HCT116 (cell line): Measurements from ENCODE around the gene SF3B6.

Source experiments
- EZH2 ChIP-seq: fragments of 200-600 bp; sonication (generic); IDR thresholded peaks from 2 replicates; pipeline ENCODE4 v1.6.1; 2017; ENCODE audit warnings: antibody characterized with exemption, mixed run types
- POLR2AphosphoS5 ChIP-seq: IDR thresholded peaks from 2 replicates; pipeline ENCODE4 v1.6.1; 2011; ENCODE audit warnings: mild to moderate bottlenecking, low read depth, low read length, moderate library complexity

DNA sequence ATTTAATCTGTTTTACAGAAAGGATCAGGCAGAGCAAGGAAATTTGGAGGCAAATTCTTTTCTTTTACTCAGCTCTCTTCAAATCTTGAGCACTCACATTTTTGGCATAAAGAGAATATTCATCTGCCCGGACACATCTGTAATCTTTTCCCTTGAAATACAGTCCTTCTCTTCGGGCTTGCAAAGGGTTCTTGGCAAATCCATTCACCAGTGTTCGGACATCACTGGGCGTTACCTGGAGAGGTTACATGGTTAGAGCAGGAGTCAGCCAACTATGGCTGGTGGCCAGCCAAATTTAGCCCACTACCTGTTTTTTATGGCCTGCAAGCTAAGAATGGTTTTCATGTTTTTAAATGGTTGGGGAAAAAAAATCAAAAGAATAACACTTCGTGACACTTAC is 44.9 kb upstream of the SF3B6 start:
- no peak for TF ChIP-seq POLR2AphosphoS5
- TF ChIP-seq EZH2 = no peak
